Ishikawa (cell line): ENCODE data around the gene FKBP2.

ENCODE experiments used
- CEBPB ChIP-seq: IDR thresholded peaks from 2 replicates; pipeline ENCODE4 v1.6.1; 2012
- CREB1 ChIP-seq: IDR thresholded peaks from 2 replicates; pipeline ENCODE4 v1.6.1; 2012; ENCODE audit warnings: low read depth
- EGR1 ChIP-seq: IDR thresholded peaks from 2 replicates; pipeline ENCODE4 v1.6.1; 2012
- EP300 ChIP-seq: IDR thresholded peaks from 2 replicates; pipeline ENCODE4 v1.6.1; 2012; ENCODE audit warnings: borderline replicate concordance
- FOXM1 ChIP-seq: IDR thresholded peaks from 2 replicates; pipeline ENCODE4 v1.6.1; 2012; ENCODE audit warnings: low read depth, borderline replicate concordance
- NFIC ChIP-seq: IDR thresholded peaks from 2 replicates; pipeline ENCODE4 v1.6.1; 2012
- RAD21 ChIP-seq: IDR thresholded peaks from 2 replicates; pipeline ENCODE4 v1.6.1; 2012; ENCODE audit warnings: low read depth
- TAF1 ChIP-seq: IDR thresholded peaks from 2 replicates; pipeline ENCODE4 v1.6.1; 2012; ENCODE audit warnings: low read depth, mild to moderate bottlenecking
- TCF12 ChIP-seq: IDR thresholded peaks from 2 replicates; pipeline ENCODE4 v1.6.1; 2012; ENCODE audit warnings: low read depth
- TEAD4 ChIP-seq: IDR thresholded peaks from 2 replicates; pipeline ENCODE4 v1.6.1; 2012
- USF1 ChIP-seq: IDR thresholded peaks from 2 replicates; pipeline ENCODE4 v1.6.1; 2012
- YY1 ChIP-seq: IDR thresholded peaks from 2 replicates; pipeline ENCODE4 v1.6.1; 2012; ENCODE audit warnings: low read depth
- ZBTB7A ChIP-seq: IDR thresholded peaks from 2 replicates; pipeline ENCODE4 v1.6.1; 2012; ENCODE audit warnings: low read depth
- TF ChIP-seq, protein P1 (sequence below): IDR thresholded peaks from 2 replicates; pipeline ENCODE4 v1.6.1; 2012
- TF ChIP-seq, protein P2 (sequence below): IDR thresholded peaks from 2 replicates; pipeline ENCODE4 v1.6.1; 2012; ENCODE audit warnings: low read depth, mild to moderate bottlenecking

FKBP2 gene

GRCh38 chr11:64226507-64227051, 14.3 kb upstream of the FKBP2 start:
- no peak for TF ChIP-seq RAD21
- TF ChIP-seq, protein P1, sequence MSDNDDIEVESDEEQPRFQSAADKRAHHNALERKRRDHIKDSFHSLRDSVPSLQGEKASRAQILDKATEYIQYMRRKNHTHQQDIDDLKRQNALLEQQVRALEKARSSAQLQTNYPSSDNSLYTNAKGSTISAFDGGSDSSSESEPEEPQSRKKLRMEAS: 0 out of 2 replicates have a peak, but pooled peaks have one; percentile 14

- TF ChIP-seq NFIC: peak; percentile 77
- TF ChIP-seq EGR1: no peak
- TF ChIP-seq, protein P1: no peak
- TF ChIP-seq RAD21: no peak
- TF ChIP-seq TAF1: no peak
- TF ChIP-seq, protein P2, sequence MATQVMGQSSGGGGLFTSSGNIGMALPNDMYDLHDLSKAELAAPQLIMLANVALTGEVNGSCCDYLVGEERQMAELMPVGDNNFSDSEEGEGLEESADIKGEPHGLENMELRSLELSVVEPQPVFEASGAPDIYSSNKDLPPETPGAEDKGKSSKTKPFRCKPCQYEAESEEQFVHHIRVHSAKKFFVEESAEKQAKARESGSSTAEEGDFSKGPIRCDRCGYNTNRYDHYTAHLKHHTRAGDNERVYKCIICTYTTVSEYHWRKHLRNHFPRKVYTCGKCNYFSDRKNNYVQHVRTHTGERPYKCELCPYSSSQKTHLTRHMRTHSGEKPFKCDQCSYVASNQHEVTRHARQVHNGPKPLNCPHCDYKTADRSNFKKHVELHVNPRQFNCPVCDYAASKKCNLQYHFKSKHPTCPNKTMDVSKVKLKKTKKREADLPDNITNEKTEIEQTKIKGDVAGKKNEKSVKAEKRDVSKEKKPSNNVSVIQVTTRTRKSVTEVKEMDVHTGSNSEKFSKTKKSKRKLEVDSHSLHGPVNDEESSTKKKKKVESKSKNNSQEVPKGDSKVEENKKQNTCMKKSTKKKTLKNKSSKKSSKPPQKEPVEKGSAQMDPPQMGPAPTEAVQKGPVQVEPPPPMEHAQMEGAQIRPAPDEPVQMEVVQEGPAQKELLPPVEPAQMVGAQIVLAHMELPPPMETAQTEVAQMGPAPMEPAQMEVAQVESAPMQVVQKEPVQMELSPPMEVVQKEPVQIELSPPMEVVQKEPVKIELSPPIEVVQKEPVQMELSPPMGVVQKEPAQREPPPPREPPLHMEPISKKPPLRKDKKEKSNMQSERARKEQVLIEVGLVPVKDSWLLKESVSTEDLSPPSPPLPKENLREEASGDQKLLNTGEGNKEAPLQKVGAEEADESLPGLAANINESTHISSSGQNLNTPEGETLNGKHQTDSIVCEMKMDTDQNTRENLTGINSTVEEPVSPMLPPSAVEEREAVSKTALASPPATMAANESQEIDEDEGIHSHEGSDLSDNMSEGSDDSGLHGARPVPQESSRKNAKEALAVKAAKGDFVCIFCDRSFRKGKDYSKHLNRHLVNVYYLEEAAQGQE: no peak
Observed at GRCh38 chr11:64227405-64227956, 13.4 kb upstream of the FKBP2 start.

GRCh38 chr11:64229090-64229743, 11.7 kb upstream of the FKBP2 start:
- no peak for TF ChIP-seq NFIC
- no peak for TF ChIP-seq USF1
- TF ChIP-seq RAD21: no peak

DNA sequence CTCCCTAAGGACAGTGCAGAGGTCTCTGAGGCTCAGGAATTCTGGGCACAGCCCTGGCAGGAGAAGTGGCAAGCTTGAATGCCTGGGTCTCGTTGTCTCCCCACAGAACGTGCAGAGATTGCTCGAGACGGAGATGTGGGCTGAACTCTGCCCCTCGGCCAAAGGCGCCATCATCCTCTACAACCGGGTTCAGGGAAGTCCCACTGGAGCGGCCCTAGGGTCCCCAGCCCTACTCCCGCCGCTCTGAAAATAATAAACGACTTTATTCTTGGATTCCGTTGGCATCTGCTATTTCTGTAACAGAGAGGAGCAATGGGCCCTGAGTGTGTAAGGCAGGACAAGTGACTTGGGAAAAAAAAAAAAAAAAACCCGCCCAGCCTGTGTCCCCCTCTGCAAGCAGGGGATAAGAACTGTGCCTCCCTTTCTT, 11.1 kb upstream of the FKBP2 start:
- TF ChIP-seq CEBPB: no peak
- TF ChIP-seq RAD21: no peak
- TF ChIP-seq TCF12: no peak
- TF ChIP-seq EP300: no peak
- TF ChIP-seq TEAD4: no peak
- TF ChIP-seq NFIC: no peak
- TF ChIP-seq TAF1: no peak

DNA sequence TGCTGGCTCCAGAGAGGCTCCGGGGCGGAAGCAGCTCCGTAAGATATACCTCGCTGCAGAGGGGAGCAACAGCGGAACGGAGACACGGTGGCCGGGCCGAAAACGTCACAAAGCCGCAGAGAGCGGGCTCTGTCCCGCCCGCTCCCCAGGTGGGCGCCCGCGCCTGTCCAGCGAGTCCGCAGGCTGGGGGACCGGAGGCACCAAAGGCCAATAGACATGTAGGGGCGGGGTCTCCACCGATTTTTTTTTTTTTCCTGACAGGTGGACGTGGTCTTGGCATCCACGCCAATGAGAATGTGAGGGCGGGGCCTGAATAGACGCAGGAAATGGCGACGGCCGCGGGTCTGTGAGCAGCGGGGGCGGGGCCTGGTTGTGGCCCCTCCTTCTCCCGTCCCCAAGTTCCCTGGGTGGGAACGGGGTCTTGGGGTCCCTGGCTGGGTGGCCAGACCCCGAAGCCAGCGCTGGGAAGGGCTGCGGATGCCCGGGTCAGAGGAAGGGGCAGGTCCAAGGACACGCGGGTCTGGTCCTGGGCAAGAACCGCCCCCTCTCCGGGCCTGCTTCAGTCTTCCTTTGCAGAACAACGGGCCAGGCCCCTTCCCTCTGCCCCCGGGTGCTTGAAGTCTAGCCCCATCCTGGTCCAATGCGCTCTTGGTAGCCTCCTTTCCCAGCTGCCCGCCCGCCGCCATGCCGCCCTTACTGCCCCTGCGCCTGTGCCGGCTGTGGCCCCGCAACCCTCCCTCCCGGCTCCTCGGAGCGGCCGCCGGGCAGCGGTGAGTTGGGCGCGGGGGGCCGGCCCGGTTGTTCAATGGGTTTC, 10.5 kb upstream of the FKBP2 start, which contains the start of gene DNAJC4:
TSS of gene DNAJC4 (plus strand) at position 378 of the 814 bp plus-strand sequence. CDS start at position 685, 307 bp downstream.
- TF ChIP-seq USF1 (no peak), EGR1 (0 out of 2 replicates have a peak, but pooled peaks have one; percentile 20), TAF1 (peak; percentile 55; the same call in 1 of the 2 replicates), ZBTB7A (peak; percentile 98), NFIC (no peak), CREB1 (peak; percentile 44), YY1 (peak; percentile 72), TCF12 (peak; percentile 26; the same call in 1 of the 2 replicates)
- TF ChIP-seq, protein P2: no peak

DNA sequence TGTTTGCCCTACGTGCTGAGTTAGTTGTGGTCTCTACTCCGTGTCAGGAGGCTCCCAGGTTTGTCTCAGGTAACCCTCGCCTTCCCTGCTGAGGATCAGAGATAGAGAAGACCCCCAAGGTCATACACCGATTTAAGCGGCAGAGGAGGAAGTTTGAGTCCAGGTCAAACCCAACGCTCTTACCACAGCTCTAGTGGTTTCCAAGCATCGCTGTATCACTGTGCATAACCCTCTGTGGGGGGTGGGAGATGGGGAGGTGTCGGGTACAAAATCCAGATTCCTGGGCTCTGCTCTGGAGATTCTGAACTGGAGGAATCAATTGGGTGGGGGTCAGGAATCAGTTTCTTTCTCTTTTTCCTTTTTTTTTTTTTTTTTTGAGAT, 9.9 kb upstream of the FKBP2 start:
- no peak for TF ChIP-seq TCF12

DNA sequence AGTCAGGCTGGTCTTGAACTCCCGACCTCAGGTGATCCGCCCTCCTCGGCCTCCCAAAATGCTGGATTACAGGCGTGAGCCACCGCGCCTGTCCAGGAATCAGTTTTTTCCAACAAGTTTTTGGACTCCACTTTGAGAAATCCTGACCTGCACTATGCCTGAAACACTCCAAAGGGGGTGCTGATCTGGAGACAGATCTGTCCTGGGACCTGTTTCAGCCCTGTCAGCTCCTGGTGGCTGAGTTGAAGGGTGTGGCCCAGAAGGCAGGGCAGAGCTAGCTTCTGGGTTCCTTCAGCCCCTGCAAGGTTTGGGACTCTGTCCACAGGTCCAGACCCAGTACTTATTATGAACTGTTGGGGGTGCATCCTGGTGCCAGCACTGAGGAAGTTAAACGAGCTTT, 9.3 kb upstream of the FKBP2 start:
- TF ChIP-seq TCF12 (no peak), ZBTB7A (no peak), EGR1 (no peak), RAD21 (no peak), TAF1 (no peak), TEAD4 (no peak), NFIC (no peak), YY1 (no peak), CEBPB (no peak), CREB1 (no peak), EP300 (no peak), FOXM1 (no peak), USF1 (no peak)
- TF ChIP-seq, protein P1: no peak
- TF ChIP-seq, protein P2: no peak
